Stimulated activated CD8-positive, alpha-beta memory T cell treated with anti-CD3 and anti-CD28 coated beads, Interleukin-15, amount 100 ng/mL, for 48 hours (primary cell): Measurements from ENCODE around the gene SUGP2.
"Not testable (repeated sequence)": the region's sequence is repeated elsewhere in the genome, so short reads cannot be mapped to it uniquely, and the experiment has no call there.

Experiments
- DNase-seq, 2 donors: peaks; one replicate each; pipeline ENCODE4 v3.0.0-alpha.2; 2020; ENCODE audit warnings: low read depth in 2 of 2

The SUGP2 gene

DNA sequence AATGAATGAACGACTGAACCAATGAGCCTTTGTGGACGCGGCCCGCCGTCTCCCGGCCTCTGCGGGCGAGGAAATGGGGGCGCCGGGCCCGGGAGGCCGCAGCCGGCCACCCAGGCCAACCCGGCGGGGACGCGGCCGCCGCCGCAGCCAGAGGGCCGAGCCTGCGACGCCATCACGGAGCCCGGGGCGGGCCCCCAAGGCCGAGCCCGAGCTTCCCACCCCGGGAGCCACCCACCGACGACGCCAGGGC is 216 bp downstream of the SUGP2 start:
- DNase-seq, result no peak

DNA sequence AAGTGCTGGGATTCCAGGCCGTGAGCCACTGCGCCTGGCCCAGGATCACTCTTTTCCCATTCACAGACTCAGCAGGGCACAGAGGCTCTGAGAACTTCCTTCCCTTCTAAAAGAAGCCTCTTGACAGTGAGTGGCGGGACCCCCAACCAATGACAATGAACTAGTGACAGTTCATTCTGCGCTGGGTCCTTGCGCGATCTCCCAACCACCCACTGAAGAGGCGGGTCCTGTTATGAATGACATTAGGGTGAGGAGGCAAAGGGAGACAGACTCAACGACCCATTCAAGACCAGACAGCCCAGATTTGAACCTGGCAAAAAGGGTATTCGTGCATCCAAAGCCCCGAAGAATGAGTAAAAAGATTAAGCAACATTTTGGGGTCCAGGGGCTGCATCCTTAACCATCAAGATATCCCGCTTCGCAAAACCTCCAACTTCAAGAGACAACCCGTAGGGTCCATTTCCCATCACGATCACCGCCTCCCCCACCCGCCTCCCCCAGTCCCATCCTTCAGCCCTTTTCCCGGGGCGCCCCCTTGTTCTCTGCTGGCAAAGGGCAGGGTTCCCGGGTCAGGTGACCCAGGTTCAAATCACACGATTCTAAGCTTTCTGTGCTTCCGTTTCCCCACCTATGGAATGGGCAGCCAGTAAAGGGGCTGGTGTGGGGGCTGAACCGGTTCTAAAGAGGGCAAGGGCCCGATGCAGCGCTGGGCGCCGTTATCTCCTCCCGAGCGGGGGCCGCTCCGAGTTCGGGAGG is 719 bp downstream of the SUGP2 start:
- peak; percentile 82 to 83 for DNase-seq

DNA sequence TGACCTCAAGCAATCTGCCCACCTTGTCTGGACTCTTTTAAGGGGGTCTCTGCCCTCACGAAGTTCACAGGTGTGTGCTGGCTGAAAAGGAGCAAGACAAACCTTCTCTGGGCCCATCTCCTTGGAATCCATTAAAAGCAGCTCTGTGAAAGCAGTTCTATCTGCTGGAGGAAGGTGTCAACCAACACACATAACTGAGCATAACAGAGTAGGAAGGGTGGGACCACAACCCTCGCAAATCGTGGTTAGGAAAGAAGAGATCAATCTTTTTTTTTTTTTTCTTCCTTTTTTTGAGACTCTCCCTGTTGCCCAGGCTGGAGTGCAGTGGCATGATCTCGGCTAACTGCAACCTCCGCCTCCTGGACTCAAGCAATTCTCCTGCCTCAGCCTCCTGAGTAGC is 1.4 kb downstream of the SUGP2 start:
- DNase-seq, result no peak

DNA sequence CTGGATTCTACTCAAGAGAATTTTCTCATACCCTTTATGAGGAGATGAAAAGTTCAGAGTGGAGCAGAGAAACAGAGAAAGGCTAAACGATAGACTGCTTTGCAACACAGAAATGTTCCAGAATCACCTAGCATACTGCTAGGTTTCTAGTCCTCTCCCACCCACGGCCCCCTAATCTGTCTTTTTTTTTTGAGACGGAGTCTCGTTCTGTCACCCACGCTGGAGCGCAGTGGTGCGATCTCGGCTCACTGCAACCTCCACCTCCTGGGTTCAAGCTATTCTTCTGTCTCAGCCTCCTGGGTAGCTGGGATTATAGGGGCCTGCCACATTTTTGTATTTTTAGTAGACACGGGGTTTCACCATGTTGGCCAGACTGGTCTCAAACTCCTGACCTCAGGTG is 4.8 kb downstream of the SUGP2 start:
- no peak for DNase-seq

DNA sequence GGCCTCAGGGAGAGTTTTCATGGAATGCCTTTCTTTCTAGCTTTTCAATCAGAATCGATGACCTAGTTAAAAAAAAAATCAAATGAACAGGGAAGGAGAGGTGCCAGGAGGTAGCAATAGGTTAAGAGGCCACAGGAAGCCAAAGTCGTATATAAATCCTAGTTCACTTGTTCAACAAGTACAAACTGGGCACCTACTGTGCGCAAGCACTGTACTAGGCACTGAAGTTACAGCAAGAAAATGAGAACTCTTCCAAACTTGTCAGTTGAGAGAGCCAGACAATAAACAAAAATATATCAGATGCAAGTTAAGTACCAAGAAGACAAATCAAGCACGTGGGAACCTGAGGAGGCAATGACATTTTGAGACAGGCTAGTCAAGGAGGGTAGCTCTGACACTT is 6.1 kb downstream of the SUGP2 start:
- DNase-seq, result no peak

DNA sequence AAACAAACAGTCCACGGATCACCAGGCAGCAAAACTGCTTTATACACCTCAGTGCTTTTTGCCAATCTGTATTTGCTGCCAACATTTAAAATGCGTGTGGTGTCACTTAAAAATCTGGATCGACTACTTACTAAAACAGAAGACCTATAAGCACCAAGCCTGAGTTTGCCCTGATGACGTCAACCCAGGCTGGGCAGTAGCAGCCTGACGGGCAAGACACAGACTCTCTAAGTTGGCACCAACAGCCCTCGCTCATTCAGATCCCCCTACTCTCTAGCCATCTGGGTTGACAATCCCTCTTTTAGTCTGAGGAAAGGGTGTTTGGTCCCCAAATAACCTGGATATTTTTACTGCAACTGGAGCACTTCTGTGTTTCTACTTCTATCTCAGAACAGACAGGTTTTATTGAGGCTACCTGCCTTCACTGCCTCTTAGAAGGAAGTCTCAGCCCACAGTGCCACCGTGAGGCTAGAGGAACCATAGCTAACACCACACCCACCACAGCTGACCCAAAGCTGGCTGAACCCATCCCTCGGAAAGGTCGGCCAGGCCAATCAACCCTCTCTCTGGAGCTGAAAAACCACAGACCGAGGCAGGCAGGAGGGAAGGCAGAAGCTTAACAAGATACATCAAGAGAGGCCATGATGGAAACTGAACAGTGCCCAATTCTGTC is 6.9 kb downstream of the SUGP2 start:
- DNase-seq, result no peak

DNA sequence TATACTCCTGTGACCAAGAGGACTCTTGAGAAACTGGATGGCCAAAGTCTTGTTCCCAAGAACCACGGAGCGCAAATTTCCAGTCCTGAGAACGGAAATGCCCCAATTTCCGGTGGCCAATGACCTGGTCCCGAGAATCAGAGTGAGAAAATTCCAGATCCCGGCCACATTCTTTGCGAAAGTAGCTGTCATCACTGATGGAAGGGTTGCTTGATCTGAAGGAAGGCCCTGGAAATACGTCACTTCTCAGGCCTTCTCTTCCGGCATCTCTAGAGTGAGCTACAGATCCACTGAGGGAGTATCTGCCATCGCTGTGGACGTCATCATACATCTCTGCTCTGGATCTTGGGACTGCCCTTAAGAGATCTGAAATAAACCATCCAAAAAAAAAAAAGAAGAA is 7.5 kb downstream of the SUGP2 start:
- DNase-seq, result no peak

DNA sequence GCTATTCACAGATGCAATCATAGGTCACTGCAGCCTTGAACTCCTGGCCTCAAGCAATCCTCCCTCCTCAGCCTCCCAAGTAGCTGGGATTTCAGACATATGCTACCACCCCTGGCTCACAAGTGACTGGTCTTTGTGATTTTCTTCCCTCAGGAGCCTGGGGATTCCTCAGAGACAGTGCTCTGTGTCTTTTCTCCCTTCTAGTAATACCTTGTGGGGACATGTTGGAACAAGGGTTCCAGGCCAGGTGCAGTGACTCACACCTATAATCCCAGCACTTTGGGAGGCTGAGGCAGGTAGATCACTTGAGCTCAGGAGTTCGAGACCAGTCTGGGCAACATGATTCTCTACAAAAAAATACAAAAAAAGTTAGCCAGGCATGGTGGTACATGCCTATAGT is 9.9 kb downstream of the SUGP2 start:
- not testable (repeated sequence) for DNase-seq

DNA sequence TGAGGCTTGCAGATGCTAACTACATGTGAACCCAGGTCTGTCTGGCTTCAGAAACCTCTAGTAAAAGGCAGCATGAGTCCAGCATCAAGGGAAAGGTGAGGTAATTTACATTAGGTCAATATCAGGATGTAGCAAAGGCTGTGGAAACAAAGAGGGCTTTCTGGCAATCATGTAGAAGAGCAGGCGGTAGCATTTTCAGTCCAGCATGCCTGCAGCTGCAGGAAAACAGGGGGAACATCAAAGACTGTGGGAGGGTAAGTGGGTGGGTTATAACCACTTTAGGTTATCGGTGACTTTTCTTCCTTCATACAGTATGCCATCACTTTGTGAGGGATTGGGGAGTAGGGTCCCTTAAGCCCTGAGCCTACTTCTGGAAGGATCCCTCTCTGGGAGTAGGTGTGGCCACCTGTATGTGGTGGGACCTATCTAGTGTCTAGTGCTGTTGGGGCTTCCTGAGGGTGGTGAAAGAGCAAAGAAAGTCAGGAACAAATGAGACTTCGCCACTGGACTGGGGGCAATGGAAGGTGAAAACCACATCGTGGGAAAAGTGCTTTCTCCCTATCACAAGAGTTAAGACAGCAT is 10.8 kb downstream of the SUGP2 start:
- no peak for DNase-seq

DNA sequence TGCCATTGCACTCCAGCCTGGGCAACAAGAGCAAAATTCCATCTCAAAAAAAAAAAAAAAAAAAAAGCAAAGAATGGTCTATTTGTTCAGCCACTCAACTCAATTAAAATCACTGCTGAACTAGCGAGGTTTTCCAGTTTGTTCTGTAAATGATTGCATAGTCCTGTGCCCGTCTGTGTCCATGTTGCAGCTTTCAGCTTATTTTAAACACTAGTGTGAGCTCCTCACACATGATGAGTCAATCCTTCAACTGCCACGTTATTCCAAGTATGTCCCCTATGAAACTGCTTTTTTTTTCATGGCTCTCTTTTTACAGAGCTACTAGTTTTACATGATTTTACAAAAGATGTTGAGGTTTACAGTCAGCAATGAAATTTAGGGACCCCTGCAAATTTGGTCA is 12.2 kb downstream of the SUGP2 start:
- DNase-seq, result no peak

DNA sequence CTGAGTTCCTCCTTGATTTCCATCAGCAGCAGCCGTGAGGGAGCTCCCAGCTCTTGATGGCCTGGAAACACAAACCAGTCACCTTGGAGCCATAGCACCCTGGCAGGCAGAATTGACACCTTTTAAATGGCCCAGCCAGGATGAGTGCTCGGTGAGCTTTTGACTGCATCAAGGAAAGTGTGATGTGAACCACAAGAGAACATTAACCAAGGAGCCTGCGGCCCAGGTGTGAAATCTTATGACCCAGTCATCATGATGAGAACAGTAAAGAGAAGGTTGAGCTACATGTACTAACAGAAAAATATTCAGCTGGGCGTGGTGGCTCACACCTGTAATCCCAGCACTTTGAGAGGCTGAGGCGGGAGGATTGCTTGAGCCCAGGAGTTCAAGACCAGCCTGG is 22.8 kb downstream of the SUGP2 start:
- no peak for DNase-seq

DNA sequence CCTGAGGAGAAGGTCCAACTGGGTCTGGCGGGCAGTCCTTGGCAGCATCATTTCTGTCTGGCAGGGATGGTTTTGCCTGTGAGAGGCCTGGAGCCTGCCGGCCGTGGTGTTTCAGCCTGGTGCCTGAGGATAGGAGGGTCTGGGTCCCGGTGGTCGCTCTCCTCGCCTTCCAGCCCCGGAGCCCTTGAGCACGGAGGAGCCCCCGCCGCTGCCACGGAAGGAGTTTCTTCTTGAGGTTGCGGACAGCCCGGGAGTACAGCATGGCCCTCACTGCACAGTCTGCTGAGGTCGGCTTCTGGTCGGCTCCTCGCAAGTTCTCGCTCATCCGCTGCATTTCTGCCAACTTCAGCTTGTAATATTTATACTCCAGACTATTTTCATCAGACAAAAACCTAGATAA is 23.4 kb downstream of the SUGP2 start:
- no peak for DNase-seq

DNA sequence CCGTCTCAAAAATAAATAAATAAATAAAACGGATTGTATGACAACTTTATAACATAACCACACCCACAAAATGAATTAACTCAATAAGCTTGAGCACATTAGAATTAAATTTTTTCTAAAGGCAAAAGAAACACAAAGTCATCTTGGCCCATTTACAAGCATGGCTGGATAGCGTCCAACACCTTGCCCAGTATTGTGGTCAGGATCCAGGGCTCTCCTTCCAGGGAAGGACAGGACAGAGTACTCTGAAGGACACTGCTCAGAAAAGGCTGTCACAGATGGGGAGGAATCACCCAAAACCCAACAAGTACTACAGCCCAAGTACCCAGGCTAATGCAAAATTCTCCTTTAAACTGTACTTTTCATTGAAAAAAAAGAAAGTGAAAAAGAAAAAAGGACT is 27.1 kb downstream of the SUGP2 start:
- DNase-seq, result no peak

DNA sequence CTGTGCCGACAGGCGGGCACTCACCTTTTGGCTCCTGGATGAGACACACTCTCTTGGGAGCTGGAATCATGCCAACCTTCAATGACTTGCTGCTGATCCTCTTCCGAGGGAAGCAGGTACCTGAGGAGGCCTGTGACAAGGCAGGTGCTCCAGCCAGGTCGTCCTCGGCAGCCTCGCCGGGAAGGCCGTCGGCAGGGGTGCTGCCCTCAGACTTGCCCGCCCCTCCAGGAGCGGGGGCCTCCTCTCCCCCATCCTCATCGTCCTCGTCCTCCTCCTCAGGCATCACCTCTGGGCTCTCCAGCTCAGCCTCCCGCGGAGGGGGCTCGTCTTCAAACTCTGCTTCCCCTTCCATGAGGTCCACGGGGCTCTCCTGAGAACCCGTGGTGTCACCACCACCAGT is 29.2 kb downstream of the SUGP2 start:
- no peak for DNase-seq

DNA sequence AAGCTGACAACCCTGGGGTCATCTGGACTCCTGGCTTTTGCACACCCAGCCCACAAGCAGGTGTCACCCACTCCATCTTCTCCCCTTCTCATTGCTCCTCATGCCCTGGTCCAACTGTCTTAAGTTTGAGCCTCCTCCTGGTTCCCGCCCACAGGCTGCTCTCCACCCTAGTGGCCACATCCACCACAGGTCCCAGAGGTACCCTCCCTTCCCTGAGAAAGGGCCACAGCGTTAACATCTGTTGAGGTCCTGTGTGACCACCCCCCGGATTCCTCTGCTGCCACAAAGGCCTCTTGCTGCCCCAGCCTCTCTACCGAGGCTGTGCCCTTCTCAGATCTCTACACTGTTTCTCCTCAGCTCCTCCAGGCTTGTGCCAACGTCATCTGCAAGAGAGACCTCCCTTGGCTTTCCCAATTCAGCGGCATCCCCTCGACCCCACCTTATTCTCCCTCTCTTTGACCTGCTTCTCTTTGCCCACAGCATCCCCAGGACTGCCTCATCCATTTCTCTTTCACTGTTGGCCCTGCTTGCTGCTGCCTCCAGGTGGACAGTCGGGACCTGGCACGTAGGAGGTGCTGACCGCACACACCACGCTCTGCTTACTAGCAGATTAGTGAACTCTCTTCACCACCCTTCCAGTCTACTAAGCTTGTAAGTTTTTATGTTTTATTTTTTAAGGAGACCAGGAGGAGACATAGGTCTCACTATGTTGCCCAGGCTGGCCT is 33.3 kb downstream of the SUGP2 start:
- no peak for DNase-seq

DNA sequence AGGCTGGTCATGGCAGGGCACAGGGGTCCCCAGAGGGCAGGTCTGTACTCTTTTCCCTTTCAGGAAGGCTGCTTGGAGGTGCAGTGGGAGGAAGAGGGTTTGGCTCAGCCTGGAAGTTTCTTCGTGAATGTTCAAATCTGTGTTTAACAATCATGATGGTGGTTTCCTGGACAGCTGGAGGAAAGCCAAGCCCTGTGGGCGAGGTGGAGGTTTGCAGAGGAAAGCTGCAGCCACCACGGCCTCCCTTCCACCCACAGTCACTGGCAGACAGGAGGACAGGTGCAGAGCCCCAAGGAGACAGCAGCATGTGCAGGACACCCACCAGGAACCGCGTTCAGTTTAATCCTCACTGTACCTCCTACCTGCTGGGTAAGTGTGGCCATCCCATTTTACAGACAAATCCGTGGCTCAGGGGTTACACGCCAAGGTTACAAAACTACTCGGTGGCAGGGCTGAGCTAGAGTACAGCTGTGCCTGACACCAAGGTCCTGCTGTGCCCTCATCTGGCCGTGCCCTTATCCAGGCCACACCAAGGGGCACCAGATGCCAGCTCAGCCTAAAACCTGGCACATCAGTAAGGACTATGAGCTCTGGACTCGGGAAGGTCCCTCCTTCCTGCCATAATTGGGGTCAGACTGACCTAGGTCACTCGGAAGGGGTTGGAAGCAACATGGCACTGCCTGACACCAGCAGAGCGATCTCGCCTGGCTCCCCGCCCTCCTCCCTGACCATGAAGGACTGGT is 34.1 kb downstream of the SUGP2 start:
- no peak for DNase-seq

DNA sequence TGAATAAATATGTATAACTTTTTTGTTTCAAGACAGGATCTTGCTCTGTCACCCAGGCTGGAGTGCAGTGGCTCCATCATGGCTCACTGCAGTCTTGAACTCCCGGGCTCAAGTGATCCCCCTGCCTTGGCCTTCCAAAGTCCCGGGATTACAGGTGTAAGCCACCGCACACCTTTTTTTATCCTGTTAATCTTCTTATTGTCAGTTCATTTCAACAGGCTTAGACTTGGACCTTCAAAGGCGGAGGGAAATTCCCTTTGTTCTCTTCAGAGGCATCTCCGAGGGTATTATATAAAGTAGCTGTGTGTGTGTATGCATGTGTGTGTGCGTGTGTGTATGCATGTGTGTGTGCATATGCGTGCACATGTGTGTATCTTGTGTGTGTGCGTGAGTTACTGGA is 35.0 kb downstream of the SUGP2 start:
- no peak for DNase-seq

DNA sequence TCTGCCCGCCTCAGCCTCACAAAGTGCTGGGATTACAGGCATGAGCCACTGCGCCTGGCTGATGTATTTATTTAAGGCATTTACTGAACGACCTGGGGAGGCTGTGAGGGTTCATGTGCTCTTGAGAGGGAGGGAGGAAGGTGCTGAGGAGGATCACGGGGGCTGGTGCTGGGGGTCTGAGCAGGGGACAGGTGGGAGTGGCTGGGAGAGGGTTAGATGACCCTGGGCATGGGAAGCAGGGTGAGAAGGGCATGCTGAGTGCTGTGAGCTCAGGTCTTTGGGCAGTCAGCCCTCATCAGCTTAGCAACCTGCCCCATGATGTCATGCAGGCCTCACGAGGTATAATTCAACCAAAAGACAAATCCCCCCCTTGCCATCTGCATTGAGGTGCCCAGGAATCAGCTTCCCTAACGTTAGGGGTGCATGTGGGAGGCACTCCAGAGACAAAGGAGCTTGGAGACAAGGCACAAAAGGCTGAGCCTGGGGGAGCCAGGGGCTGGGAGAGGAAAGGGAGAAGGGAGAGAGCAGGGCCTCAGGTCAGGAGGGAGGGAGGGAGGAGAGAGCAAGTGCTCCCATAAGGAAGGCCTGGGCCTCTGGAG is 36.4 kb downstream of the SUGP2 start:
- DNase-seq, result no peak

DNA sequence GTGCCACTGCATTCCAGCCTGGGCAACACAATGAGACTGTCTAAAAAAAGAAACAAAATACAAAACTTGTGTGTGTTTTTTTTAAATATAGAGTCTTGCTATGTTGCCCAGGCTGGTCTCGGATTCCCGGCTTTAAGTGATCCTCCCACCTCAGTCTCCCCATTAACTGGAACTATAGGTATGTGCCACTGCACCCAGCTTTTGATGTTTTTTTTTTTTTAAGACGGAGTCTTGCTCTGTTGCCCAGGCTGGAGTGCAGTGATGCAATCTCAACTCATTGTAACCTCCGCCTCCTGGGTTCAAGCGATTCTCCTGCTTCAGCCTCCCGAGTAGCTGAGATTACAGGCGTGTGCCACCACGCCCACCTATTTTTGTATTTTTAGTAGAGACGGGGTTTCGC is 37.0 kb downstream of the SUGP2 start:
- no peak for DNase-seq

DNA sequence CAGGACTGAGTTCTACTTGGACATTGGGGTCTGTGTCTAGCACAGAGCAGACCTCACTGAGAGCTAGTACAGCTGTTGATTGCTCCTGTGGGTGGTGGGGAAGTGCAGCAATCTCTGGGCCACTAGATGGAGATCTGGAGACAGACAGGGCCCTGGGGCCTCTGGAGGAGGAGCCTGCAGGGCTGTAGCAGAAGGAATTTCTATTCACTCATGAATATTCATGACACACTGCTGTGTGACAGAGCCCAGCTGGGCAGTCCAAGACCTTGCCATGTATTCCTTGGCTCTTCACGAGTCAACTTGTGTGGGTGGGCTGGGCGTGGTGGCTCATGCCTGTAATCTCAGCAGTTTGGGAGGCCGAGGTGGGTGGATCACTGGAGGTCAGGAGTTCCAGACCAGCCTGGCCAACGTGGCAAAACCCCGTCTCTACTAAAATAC is 37.5 kb downstream of the SUGP2 start:
- DNase-seq, result no peak

DNA sequence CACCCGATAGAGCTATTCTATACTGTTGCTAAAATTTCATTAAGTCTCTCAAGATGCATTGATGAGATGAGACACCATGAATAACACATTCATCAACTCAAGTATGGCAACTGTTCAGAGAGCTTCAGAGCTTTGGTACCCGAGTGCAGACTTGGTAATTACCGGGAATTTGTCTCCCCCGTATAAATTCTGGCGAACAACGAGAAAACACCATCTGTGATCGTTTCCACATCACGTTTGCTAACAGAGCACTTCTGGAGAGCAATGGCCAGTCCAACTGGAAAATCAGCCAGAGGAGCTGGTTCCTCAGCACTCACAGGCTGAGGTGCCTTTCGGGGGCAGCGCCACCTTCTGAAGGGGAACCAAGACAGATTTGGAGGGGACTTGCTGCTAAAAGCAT is 40.2 kb downstream of the SUGP2 start:
- DNase-seq, result no peak

DNA sequence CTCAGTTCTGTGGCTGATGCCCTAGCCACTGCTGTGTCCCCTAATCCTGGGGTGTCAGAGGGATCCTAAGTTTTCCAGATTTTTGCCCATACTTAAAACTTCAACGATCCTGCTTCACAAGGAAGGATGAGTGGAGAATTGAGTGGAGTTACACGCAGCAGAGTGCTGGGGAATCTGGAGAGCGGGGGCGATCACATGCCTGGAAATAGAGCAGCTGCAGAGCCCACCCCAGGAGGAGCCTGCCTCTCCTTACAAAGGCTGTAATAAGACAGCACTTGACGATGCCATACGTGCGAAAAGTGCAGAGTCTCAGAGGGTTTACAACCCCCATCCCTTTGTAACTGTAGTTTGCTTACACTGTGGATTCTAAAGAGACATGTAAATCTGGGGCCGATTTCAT is 40.6 kb downstream of the SUGP2 start:
- no peak for DNase-seq
